Measurements from ENCODE around the gene EN1. TPM values are rescaled to one million over a fixed set of nuclear protein-coding genes. Genes with fewer than 3 reads are reported as not detected.

Gene EN1
- total and polyA plus RNA-seq, 3 experiments from 2014 or later: not detected

DNA sequence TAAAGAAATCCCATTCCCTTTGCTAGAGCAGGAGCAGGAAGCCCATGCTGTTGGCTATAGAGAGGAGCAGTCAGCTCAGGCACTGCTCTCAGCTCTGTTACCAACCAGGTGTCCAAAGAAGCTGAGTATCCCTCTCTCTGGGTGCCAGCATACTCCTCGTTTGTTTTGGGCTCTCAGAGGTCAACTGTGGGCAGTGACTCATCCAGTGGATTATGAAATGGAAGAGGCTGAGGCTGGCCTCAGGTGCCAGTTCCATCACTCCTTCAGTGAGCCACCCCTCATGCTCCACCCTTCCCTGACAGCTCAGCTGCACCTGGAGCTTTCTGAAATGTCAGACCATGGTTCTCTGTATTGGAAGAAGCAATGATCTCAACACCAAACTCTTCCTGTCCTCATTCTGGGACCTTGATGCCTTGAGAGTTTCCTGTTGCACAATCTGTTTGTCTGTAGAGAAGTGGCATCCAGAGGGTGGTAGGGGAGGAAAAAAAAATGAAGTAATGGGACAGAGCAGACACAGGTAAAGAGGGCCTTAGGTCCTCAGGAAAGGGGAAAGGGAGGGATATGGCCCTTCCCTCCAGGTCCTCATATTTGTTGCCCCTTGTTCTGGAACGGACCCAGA, 31.2 kb upstream of the EN1 start:
- POLR2A ChIA-PET: no interaction called here
- Histone ChIP-seq H3K27ac (ENCODE audit: low read depth, low read length) (no peak overlapping the region), H3K27me3 (ENCODE audit: insufficient read depth, low read length, poor library complexity, severe bottlenecking) (no peaks in the 10 kb centered on the region), H3K4me1 (ENCODE audit: insufficient read depth, low read length) (peaks cover 15% of the 10 kb centered on the region), H3K4me3 (ENCODE audit: low read length) (no peak overlapping the region), H3K9me3 (ENCODE audit: low read length) (no peaks in the 10 kb centered on the region), H3K36me3 (ENCODE audit: insufficient read depth, low read length) (no peaks in the 10 kb centered on the region)
- H3K27me3 Mint-ChIP-seq: peaks cover 5 to 56% of the 10 kb centered on the region in 2 donors
- no peak overlapping the region for H3K4me3 Mint-ChIP-seq
- CTCF ChIA-PET: no interaction called here
- DNase-seq: no peak
- H3K36me3 Mint-ChIP-seq: no peaks in the 10 kb centered on the region
- H3K4me1 Mint-ChIP-seq: peaks cover 5 to 15% (median 13%) of the 10 kb centered on the region in 3 donors
- no peaks in the 10 kb centered on the region for H3K9me3 Mint-ChIP-seq
- no peak overlapping the region for H3K27ac Mint-ChIP-seq

- Mint-ChIP-seq H3K27ac (no peak overlapping the region), H3K4me3 (no peak overlapping the region), H3K9me3 (no peaks in the 10 kb centered on the region)
Measured at GRCh38 chr2:118875318-118875717, 27.9 kb upstream of the EN1 start.

DNA sequence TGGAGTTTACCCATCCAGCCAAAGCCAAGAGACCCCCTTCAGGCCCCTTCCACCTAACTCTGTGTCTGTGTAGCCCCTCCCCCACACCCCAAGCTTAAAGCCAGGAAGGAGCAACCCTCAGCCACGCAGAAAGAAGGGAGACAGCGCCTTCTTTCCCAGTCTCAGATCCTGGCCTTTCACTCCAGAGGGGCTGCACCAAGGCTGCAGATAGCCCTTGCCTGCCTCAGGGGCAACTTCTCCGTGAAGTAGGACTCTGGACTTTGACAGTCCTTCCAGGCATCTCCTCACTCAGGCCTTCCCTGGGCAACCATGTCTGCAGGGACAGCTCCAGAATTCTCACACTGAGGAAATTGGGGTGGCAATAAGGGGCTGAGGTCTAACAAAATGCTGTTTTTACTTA, 26.9 kb upstream of the EN1 start:
- Mint-ChIP-seq H3K27me3 (peaks cover 13 to 47% of the 10 kb centered on the region in 2 donors), H3K36me3 (no peaks in the 10 kb centered on the region), H3K9me3 (no peaks in the 10 kb centered on the region), H3K4me1 (no peaks in the 10 kb centered on the region), H3K27ac (no peak overlapping the region), H3K4me3 (no peak overlapping the region)
- Histone ChIP-seq H3K9me3 (ENCODE audit: low read length) (no peaks in the 10 kb centered on the region), H3K27ac (ENCODE audit: low read depth, low read length) (no peak overlapping the region), H3K36me3 (ENCODE audit: insufficient read depth, low read length) (no peaks in the 10 kb centered on the region), H3K4me3 (ENCODE audit: low read length) (no peak overlapping the region), H3K27me3 (ENCODE audit: insufficient read depth, low read length, poor library complexity, severe bottlenecking) (no peaks in the 10 kb centered on the region), H3K4me1 (ENCODE audit: insufficient read depth, low read length) (no peaks in the 10 kb centered on the region)
- no peak for DNase-seq
- ChIA-PET CTCF (no interaction called here), POLR2A (no interaction called here)

More at GRCh38 chr2:118875318-118875717, 27.9 kb upstream of the EN1 start:
- Histone ChIP-seq H3K4me3 (ENCODE audit: low read length) (no peak overlapping the region), H3K4me1 (ENCODE audit: insufficient read depth, low read length) (no peaks in the 10 kb centered on the region), H3K36me3 (ENCODE audit: insufficient read depth, low read length) (no peaks in the 10 kb centered on the region), H3K9me3 (ENCODE audit: low read length) (no peaks in the 10 kb centered on the region), H3K27ac (ENCODE audit: low read depth, low read length) (no peak overlapping the region), H3K27me3 (ENCODE audit: insufficient read depth, low read length, poor library complexity, severe bottlenecking) (no peaks in the 10 kb centered on the region)
- CTCF ChIA-PET: no interaction called here
- H3K4me1 Mint-ChIP-seq: no peaks in the 10 kb centered on the region
- no peak for DNase-seq
- H3K27me3 Mint-ChIP-seq: peaks cover 13 to 55% of the 10 kb centered on the region in 2 donors
- no peaks in the 10 kb centered on the region for H3K36me3 Mint-ChIP-seq
- POLR2A ChIA-PET: no interaction called here

- no peak overlapping the region for H3K4me3 ChIP-seq (ENCODE audit: low read length)
- POLR2A ChIA-PET: no interaction called here
- Mint-ChIP-seq H3K27ac (no peak overlapping the region), H3K4me1 (no peaks in the 10 kb centered on the region), H3K27me3 (peaks cover 30 to 44% of the 10 kb centered on the region in 2 donors), H3K9me3 (no peaks in the 10 kb centered on the region), H3K4me3 (no peak overlapping the region), H3K36me3 (no peaks in the 10 kb centered on the region)
- no peaks in the 10 kb centered on the region for H3K9me3 ChIP-seq (ENCODE audit: low read length)
- no peak for DNase-seq
- H3K36me3 ChIP-seq (ENCODE audit: insufficient read depth, low read length): no peaks in the 10 kb centered on the region
- no peaks in the 10 kb centered on the region for H3K4me1 ChIP-seq (ENCODE audit: insufficient read depth, low read length)
- CTCF ChIA-PET: no interaction called here
- H3K27ac ChIP-seq (ENCODE audit: low read depth, low read length): no peak overlapping the region
- H3K27me3 ChIP-seq (ENCODE audit: insufficient read depth, low read length, poor library complexity, severe bottlenecking): no peaks in the 10 kb centered on the region
Measured at GRCh38 chr2:118865106-118865505, 17.7 kb upstream of the EN1 start.

- POLR2A ChIA-PET: no interaction called here
- no peaks in the 10 kb centered on the region for H3K36me3 Mint-ChIP-seq
Measured at GRCh38 chr2:118864207-118864606, 16.8 kb upstream of the EN1 start.

DNA sequence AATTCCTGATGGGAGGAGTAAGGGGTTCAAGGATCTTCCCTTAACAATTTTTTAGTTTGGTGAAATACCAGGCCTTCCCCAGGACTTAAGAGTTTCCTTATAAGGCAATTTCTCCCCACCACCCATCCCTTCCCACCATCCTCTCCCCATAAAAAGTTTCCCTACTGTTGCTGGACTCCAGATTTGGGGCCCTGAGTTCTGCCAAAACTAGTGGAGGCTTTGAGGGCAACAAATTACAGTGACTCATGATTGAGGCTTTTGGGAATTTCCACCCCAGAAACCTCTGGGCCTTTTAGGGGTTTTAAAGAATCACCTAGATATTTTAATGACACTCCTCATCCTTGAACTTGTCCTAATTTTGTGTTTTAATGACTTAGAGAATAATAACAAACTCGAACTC, 14.3 kb upstream of the EN1 start:
- ChIA-PET CTCF (no interaction called here), POLR2A (no interaction called here)
- no peaks in the 10 kb centered on the region for H3K9me3 ChIP-seq (ENCODE audit: low read length)
- H3K4me3 Mint-ChIP-seq: no peak overlapping the region
- peaks cover 53 to 61% of the 10 kb centered on the region in 2 donors for H3K27me3 Mint-ChIP-seq
- H3K27ac ChIP-seq (ENCODE audit: low read depth, low read length): no peak overlapping the region
- no peak overlapping the region for H3K27ac Mint-ChIP-seq
- H3K36me3 ChIP-seq (ENCODE audit: insufficient read depth, low read length): no peaks in the 10 kb centered on the region
- H3K4me1 Mint-ChIP-seq: peaks cover under 1 to 5% (median 2%) of the 10 kb centered on the region in 3 donors
- H3K36me3 Mint-ChIP-seq: no peaks in the 10 kb centered on the region
- no peaks in the 10 kb centered on the region for H3K4me1 ChIP-seq (ENCODE audit: insufficient read depth, low read length)
- H3K9me3 Mint-ChIP-seq: peaks cover 0 to 3% (median 0%) of the 10 kb centered on the region in 5 donors
- no peak overlapping the region for H3K4me3 ChIP-seq (ENCODE audit: low read length)
- peaks cover 11% of the 10 kb centered on the region for H3K27me3 ChIP-seq (ENCODE audit: insufficient read depth, low read length, poor library complexity, severe bottlenecking)
- no peak for DNase-seq

More at GRCh38 chr2:118864207-118864606, 16.8 kb upstream of the EN1 start:
- DNase-seq: no peak
- no peak overlapping the region for H3K4me3 Mint-ChIP-seq
- Histone ChIP-seq H3K4me3 (ENCODE audit: low read length) (no peak overlapping the region), H3K4me1 (ENCODE audit: insufficient read depth, low read length) (no peaks in the 10 kb centered on the region), H3K27ac (ENCODE audit: low read depth, low read length) (no peak overlapping the region), H3K9me3 (ENCODE audit: low read length) (no peaks in the 10 kb centered on the region), H3K36me3 (ENCODE audit: insufficient read depth, low read length) (no peaks in the 10 kb centered on the region), H3K27me3 (ENCODE audit: insufficient read depth, low read length, poor library complexity, severe bottlenecking) (no peaks in the 10 kb centered on the region)
- CTCF ChIA-PET: no interaction called here
- no peaks in the 10 kb centered on the region for H3K4me1 Mint-ChIP-seq
- no peaks in the 10 kb centered on the region for H3K9me3 Mint-ChIP-seq
- no peak overlapping the region for H3K27ac Mint-ChIP-seq
- peaks cover 39 to 53% of the 10 kb centered on the region in 2 donors for H3K27me3 Mint-ChIP-seq

DNA sequence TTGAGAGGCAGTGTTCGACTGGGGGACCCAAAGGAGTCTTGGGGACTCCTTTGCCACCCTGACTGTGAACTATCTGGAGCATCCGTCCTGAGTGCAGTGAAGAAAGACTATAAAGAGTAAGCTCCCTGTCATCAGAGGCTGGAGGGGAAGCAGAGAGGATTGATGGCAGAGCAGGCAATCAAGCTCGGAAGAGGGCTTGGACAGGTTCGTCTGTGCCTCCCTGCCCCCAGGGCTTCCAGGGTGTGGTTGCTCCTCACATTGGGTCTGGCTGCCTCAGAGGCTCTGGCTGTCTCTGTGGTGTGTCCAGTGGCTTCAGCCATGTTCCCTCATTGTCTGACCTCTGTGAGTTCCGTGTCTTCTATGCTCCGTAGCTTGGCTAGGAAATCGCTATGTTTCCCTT, 13.8 kb upstream of the EN1 start:
- Mint-ChIP-seq H3K27me3 (peaks cover 58 to 66% of the 10 kb centered on the region in 2 donors), H3K4me1 (peaks cover 5 to 10% (median 7%) of the 10 kb centered on the region in 3 donors), H3K27ac (peak overlapping the region in 1 of 8 donors; percentile 31), H3K4me3 (no peak overlapping the region), H3K36me3 (no peaks in the 10 kb centered on the region), H3K9me3 (peaks cover 0 to 3% (median 0%) of the 10 kb centered on the region in 5 donors)
- H3K27ac ChIP-seq (ENCODE audit: low read depth, low read length): no peak overlapping the region
- no peaks in the 10 kb centered on the region for H3K4me1 ChIP-seq (ENCODE audit: insufficient read depth, low read length)
- no peaks in the 10 kb centered on the region for H3K36me3 ChIP-seq (ENCODE audit: insufficient read depth, low read length)
- ChIA-PET CTCF (no interaction called here), POLR2A (no interaction called here)
- H3K9me3 ChIP-seq (ENCODE audit: low read length): no peaks in the 10 kb centered on the region
- H3K4me3 ChIP-seq (ENCODE audit: low read length): no peak overlapping the region
- H3K27me3 ChIP-seq (ENCODE audit: insufficient read depth, low read length, poor library complexity, severe bottlenecking): peaks cover 16% of the 10 kb centered on the region
- no peak for DNase-seq

GRCh38 chr2:118860506-118860905, 13.1 kb upstream of the EN1 start:
- Mint-ChIP-seq H3K27ac (no peak overlapping the region), H3K4me1 (peaks cover 9 to 15% (median 11%) of the 10 kb centered on the region in 3 donors), H3K4me3 (no peak overlapping the region), H3K27me3 (peaks cover 63 to 70% of the 10 kb centered on the region in 2 donors), H3K36me3 (no peaks in the 10 kb centered on the region), H3K9me3 (peaks cover 0 to 3% (median 0%) of the 10 kb centered on the region in 5 donors)
- peaks cover 19% of the 10 kb centered on the region for H3K27me3 ChIP-seq (ENCODE audit: insufficient read depth, low read length, poor library complexity, severe bottlenecking)
- peaks cover 6% of the 10 kb centered on the region for H3K4me1 ChIP-seq (ENCODE audit: insufficient read depth, low read length)
- H3K4me3 ChIP-seq (ENCODE audit: low read length): no peak overlapping the region
- POLR2A ChIA-PET: no interaction called here
- no peaks in the 10 kb centered on the region for H3K36me3 ChIP-seq (ENCODE audit: insufficient read depth, low read length)
- no peaks in the 10 kb centered on the region for H3K9me3 ChIP-seq (ENCODE audit: low read length)
- no peak for DNase-seq
- no peak overlapping the region for H3K27ac ChIP-seq (ENCODE audit: low read depth, low read length)
- CTCF ChIA-PET: no interaction called here
